ENCODE data around the gene DCLK3.

DCLK3 gene

DNA sequence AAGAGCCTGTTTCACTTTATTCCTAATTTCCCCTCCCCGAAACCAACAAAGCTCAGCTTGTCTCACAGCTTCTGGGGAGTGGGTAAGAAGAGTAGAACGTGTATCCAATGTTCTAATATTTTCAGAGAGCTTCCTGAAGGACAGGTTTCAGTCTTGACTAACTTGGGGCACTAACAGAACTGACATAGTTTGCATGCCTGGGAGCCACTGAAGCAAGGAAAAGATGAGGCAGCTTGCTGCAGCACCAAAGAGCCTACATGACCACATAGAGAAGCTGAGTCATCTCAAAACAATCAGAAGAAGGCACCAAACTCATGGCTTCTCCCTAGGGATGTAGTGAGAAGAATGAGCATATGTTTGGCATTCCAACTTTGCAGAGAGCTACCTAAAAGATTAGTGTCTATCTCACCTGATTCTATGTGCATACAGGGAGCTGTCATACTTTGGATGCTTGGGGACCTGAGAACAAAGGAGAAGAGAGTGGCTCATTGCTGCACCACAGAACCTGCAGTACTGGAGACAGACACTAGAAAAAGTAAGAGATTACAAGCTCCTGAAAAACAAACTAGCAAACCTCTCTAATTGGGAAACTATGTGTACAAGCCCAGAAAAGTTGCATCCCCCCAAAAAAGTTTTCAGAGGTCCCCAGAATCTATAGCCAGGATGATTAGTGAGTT lies 86.9 kb downstream of the DCLK3 start:
- no peak for DNase-seq (ENCODE audit: low spot score)

DNA sequence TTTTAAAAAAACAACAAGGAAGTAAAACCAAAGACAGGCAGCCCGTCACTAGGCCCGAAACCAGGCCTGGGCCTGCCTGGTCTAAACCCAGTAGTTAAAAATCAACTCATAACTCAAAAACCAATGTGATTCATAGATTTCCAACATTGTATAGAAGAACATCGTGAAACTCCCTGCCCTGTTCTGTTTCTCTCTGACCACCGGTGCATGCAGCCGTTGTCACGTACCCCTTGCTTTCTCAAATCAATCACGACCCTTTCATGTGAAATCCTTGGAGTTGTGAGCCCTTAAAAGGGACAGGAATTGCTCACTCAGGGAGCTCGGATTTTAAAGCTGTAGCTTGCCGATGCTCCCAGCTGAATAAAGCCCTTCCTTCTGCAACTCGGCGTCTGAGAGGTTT lies 89.5 kb downstream of the DCLK3 start:
- no peak for DNase-seq (ENCODE audit: low spot score)

DNA sequence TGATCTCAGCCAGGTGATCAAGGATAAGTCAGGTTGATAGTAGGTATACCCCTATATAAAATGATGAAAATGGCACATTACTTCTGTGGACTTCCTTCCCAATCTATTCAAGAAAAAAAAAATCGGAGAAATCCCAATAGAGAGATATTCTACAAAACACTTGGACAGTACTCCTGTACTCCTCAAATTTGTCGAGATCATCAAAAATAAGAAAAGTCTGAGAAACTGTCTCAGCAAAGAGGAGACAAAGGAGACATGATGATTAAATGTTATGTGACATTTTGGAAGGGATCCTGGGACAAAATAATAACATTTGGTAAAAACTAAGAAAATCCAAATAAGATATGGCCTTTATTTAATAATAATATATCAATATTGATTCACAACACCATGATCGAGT lies 94.6 kb downstream of the DCLK3 start:
- no peak for DNase-seq (ENCODE audit: low spot score)

DNA sequence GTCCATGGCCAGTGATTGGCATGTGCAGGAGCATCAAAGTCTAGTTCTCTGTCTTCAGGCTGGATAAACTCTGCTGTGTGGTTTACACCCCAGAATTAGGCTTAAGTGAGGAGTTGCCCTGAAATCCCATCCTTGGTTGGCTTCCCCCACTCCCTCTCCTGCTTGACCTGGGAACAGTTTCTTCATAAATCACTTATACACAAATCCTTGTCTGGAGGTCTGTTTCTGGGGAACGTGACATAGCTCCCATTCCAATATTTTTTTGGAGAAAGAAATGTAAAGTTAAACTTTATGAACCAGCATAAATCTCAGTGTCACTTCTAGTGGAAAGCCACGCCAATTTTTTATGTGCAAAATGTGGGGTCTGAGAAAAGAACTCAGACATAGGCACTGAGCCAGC lies 98.2 kb downstream of the DCLK3 start:
- DNase-seq (ENCODE audit: low spot score): no peak

DNA sequence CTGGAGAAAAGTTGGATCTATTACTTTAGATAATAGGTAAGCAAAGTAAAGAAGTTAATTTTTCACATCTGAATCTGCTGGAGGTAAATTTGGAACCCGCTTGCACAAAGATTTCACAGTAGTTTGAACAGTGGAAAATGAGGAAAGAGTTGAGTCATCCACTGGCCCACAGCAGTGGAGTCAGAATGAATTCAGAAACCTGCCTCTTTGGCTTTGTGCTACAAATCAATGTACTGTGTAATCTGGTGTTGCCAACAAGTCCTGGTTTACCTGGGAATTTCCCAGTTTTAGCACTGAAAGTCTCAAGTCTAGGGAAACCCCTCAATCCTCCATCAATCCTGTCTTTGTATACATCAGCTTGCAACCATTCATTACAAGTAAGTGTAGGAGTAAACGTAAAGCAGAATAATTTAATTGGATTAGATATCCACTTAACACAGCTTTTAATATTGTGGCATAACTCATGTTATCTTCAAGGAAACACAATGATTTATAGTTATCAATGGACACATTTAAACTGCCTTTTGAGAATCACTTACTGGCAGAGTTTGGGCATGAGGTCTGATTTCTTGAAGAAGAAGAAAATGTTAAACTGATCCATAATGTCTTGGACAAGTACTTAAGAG lies 100.6 kb downstream of the DCLK3 start:
- DNase-seq (ENCODE audit: low spot score): no peak

DNA sequence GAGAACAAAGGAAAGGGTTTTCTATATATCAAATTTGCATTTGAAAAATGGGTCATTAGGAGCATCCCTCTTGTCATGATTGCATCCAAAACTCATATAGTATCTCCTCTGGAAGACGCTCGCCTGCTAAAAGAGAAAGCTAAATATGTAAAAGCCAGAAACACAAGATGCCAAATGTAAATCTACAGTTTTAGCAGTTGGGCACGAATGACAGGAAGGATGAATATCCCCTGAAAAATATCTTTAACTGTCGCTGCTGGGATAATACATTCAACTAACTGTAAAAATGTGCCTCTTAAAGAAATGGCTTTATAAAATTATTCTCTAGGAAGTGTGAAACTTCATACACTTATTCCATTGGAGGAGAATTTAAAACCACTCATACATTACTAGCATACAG lies 101.7 kb downstream of the DCLK3 start:
- no peak for DNase-seq (ENCODE audit: low spot score)
